Heart left ventricle (tissue), 13 donors: ENCODE results near the gene DCD.

ENCODE experiments used
- POLR2A ChIP-seq, 2 donors: fragments of 450-650 bp; IDR thresholded peaks; one replicate each; pipeline ENCODE4 v1.6.1; 2017; ENCODE audit warnings: antibody characterized with exemption in 2 of 2, mild to moderate bottlenecking in 2 of 2, moderate library complexity in 2 of 2
- TF ChIP-seq, protein P1 (sequence below), 12 donors: fragments of 200-600 bp; sonication (generic) in 4 of 12; IDR thresholded peaks; one replicate each; pipeline versions ENCODE4 v1.5.0 to v1.8.0; 2018 to 2022; ENCODE audit warnings: antibody characterized with exemption in 12 of 12, mild to moderate bottlenecking in 5 of 12
- donor health status: ischemic (EF 13 %, LVEDD 7.1; RV severe dilation, severe dysfunction).
- donor health status: DM: no; HTN: yes; CAD: no.
- donor health status: DM: no; HTN: no; CAD: no.
- donor health status: ischemic (EF 25% LVEDD 6.9; RV normal size, moderate dysfunction).
- donor health status: ischemic (EF 25% LVEDD 5.7; RV mildly dilated, moderate dysfunction).
- donor health status: ischemic (EF 35%, LVEDD 5.7; RV mildly dilated, moderate dysfunction).
- donor health status: nonischemic (EF 11% LVEDD 7.7; RV severe dilation, severe dysfunction).
- donor health status: DM: yes; HTN: yes; CAD: no.
- donor health status: PGD.
- donor health status: ischemic (EF 29% LVEDD 5.4; RV normal size, mild dysfunction).
- donor health status: nonischemic (EF 23%, LVEDD 6.1; RV moderate dilation, normal function).

DNA sequence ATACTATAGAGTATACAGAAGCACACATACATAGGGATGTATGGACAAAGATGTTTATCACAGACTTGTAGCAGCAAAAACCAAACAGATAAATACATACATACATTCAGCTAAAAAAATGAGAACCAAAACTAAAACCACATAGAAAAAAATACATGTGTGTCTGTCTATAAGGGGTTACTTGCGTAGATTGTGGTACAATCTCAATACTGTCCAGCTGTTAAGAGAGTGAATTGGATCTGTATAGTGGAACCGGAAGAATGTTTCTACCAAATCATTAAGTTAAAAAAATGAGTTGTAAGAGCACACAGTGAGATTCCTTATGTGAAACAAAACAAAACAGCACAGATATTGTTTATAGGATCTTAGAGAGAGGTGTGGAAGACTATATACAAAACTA is 44.2 kb upstream of the DCD start:
- TF ChIP-seq, protein P1, sequence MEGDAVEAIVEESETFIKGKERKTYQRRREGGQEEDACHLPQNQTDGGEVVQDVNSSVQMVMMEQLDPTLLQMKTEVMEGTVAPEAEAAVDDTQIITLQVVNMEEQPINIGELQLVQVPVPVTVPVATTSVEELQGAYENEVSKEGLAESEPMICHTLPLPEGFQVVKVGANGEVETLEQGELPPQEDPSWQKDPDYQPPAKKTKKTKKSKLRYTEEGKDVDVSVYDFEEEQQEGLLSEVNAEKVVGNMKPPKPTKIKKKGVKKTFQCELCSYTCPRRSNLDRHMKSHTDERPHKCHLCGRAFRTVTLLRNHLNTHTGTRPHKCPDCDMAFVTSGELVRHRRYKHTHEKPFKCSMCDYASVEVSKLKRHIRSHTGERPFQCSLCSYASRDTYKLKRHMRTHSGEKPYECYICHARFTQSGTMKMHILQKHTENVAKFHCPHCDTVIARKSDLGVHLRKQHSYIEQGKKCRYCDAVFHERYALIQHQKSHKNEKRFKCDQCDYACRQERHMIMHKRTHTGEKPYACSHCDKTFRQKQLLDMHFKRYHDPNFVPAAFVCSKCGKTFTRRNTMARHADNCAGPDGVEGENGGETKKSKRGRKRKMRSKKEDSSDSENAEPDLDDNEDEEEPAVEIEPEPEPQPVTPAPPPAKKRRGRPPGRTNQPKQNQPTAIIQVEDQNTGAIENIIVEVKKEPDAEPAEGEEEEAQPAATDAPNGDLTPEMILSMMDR (IDR thresholded peaks at IDR 0.05): no peak
- TF ChIP-seq POLR2A (IDR thresholded peaks at IDR 0.05): no peak
